CD4-positive, alpha-beta T cell (primary cell): ENCODE results near the gene RANBP9. TPM values are rescaled to one million over a fixed set of nuclear protein-coding genes. Genes with fewer than 3 reads are reported as not detected.

ENCODE experiments used
- ATAC-seq: fragments of 200-7000 bp; cut with Tn5 transposase; one replicate; pipeline ENCODE4 v1.10.0; 2022; ENCODE audit warnings: mild to moderate bottlenecking; ENCODE audit not compliant: poor library complexity
- CTCF ChIA-PET: fragments of 350-600 bp; sonication (Branson Sonifier 250); formaldehyde crosslinking; loops from one replicate; lab custom pipeline; 2021; ENCODE audit warnings: antibody characterized with exemption, inconsistent platforms; lab: Charles Lee
- POLR2A ChIA-PET: fragments of 350-600 bp; sonication (Branson Sonifier 250); formaldehyde crosslinking; loops from one replicate; lab custom pipeline; 2021; ENCODE audit warnings: antibody characterized with exemption, inconsistent platforms; lab: Charles Lee
- DNase-seq, 14 experiments: peaks; one replicate each; pipeline ENCODE4 v3.0.0-alpha.2; 2013 to 2020; ENCODE audit warnings: mixed read lengths in 2 of 14
- H3K27ac ChIP-seq, 2 donors: one replicate each; pipeline versions ENCODE4 v1.5.1 to v1.7.0; 2013; ENCODE audit warnings: low read length in 2 of 2, low read depth in 1 of 2, mild to moderate bottlenecking in 1 of 2
- H3K27me3 ChIP-seq, 2 experiments: 1 replicate in 1 of 2; 2 replicates in 1 of 2; pipeline versions ENCODE4 v1.6.1 to v1.7.0; 2013; ENCODE audit warnings: low read length in 2 of 2, control low read depth in 1 of 2, mild to moderate bottlenecking in 1 of 2, moderate library complexity in 1 of 2; ENCODE audit not compliant: insufficient read depth in 2 of 2, control insufficient read depth in 1 of 2
- H3K36me3 ChIP-seq: one replicate; pipeline ENCODE4 v1.6.1; 2013; ENCODE audit warnings: low read length, control low read depth; ENCODE audit not compliant: insufficient read depth
- H3K4me1 ChIP-seq: one replicate; pipeline ENCODE4 v1.6.1; 2013; ENCODE audit warnings: low read length, control low read depth; ENCODE audit not compliant: insufficient read depth
- H3K4me3 ChIP-seq: one replicate; pipeline ENCODE4 v1.5.1; 2013; ENCODE audit warnings: mild to moderate bottlenecking, low read length, moderate library complexity
- H3K9me3 ChIP-seq, 2 experiments: 1 replicate in 1 of 2; 2 replicates in 1 of 2; pipeline versions ENCODE4 v1.6.1 to v1.7.0; 2013; ENCODE audit warnings: low read length in 2 of 2, mild to moderate bottlenecking in 2 of 2, control low read depth in 1 of 2, moderate library complexity in 1 of 2; ENCODE audit not compliant: control insufficient read depth in 1 of 2, insufficient read depth in 1 of 2
- H3K27ac Mint-ChIP-seq: one replicate; pipeline ENCODE4 v1.8.0; 2020; ENCODE audit warnings: mixed read lengths
- H3K27me3 Mint-ChIP-seq: one replicate; pipeline ENCODE4 v1.8.0; 2021; ENCODE audit warnings: mixed read lengths
- H3K36me3 Mint-ChIP-seq: one replicate; pipeline ENCODE4 v1.8.0; 2021; ENCODE audit warnings: low read depth, mixed read lengths
- H3K4me1 Mint-ChIP-seq: one replicate; pipeline ENCODE4 v1.8.0; 2021; ENCODE audit warnings: low read depth, mixed read lengths
- H3K4me3 Mint-ChIP-seq: one replicate; pipeline ENCODE4 v1.8.0; 2020; ENCODE audit warnings: mild to moderate bottlenecking, mixed read lengths
- H3K9me3 Mint-ChIP-seq: one replicate; pipeline ENCODE4 v1.8.0; 2020; ENCODE audit warnings: mixed read lengths
- CTCF ChIP-seq: fragments of 200-600 bp; IDR thresholded peaks from one replicate; pipeline ENCODE4 v1.8.0; 2022; ENCODE audit warnings: antibody characterized with exemption, mild to moderate bottlenecking
- intact Hi-C, 2 experiments: fragments of 100-400 bp; cut with DNase I in 1 of 2; cut with micrococcal nuclease in 1 of 2; formaldehyde crosslinking; loops; one replicate each; pipeline versions ENCODE4 v1.15.1 to v1.9.0; 2023 to 2025; cut with DNase I, micrococcal nuclease
- total RNA-seq, 174 experiments: library from RNA in 2 of 174; stranded (reverse) in 2 of 174; gene quantifications; one replicate each; pipeline ENCODE4 v1.2.3 and lab custom pipeline; 2021 to 2026

Gene RANBP9
- total RNA-seq, 2 experiments from 2014 or later: 60.8 to 62.9 TPM

- Histone ChIP-seq H3K36me3 (no peaks in the 10 kb centered on the region), H3K4me1 (peaks cover 7% of the 10 kb centered on the region), H3K27me3 (no peaks in the 10 kb centered on the region), H3K27ac (no peak overlapping the region), H3K4me3 (no peak overlapping the region), H3K9me3 (peaks cover 4 to 8% of the 10 kb centered on the region in 2 experiments)
- Mint-ChIP-seq H3K4me1 (peaks cover 71% of the 10 kb centered on the region), H3K36me3 (peaks cover 49% of the 10 kb centered on the region), H3K27ac (peak overlapping the region; percentile 29), H3K9me3 (peaks cover 5% of the 10 kb centered on the region), H3K4me3 (no peak overlapping the region), H3K27me3 (no peaks in the 10 kb centered on the region)
- ChIA-PET POLR2A (interaction anchor here (0.7 to 0.9 kb wide), 2 partner anchors 22 to 46 kb away, joined by 3 read pairs; no protein-coding TSS in a partner anchor), CTCF (no interaction called here)
- no peak for DNase-seq
- ATAC-seq: no peak
- intact Hi-C loops: no loop called here
- TF ChIP-seq CTCF: no peak
Measured at GRCh38 chr6:13672904-13673303, 38.7 kb downstream of the RANBP9 start.

GRCh38 chr6:13671548-13672127 lies 40.0 kb downstream of the RANBP9 start:
- CTCF ChIA-PET: interaction anchor here (0.8 to 1.7 kb wide), 3 partner anchors 11 to 56 kb away, joined by 3 to 5 read pairs (median 4); partner anchors contain the start of gene NOL7
- no peaks in the 10 kb centered on the region for H3K36me3 ChIP-seq
- POLR2A ChIA-PET: interaction anchor here (0.9 to 1.1 kb wide), 3 partner anchors 10 to 45 kb away, joined by 3 to 11 read pairs (median 3); no protein-coding TSS in a partner anchor
- H3K27me3 ChIP-seq: no peaks in the 10 kb centered on the region
- Mint-ChIP-seq H3K4me1 (peaks cover 80% of the 10 kb centered on the region), H3K36me3 (peaks cover 44% of the 10 kb centered on the region), H3K27ac (no peak overlapping the region), H3K27me3 (no peaks in the 10 kb centered on the region), H3K4me3 (no peak overlapping the region), H3K9me3 (peaks cover 1% of the 10 kb centered on the region)
- no peak for TF ChIP-seq CTCF
- DNase-seq (no peak), ATAC-seq (no peak)
- H3K27ac ChIP-seq: no peak overlapping the region
- peaks cover under 1 to 4% of the 10 kb centered on the region in 2 experiments for H3K9me3 ChIP-seq
- peaks cover 7% of the 10 kb centered on the region for H3K4me1 ChIP-seq
- intact Hi-C loops: no loop called here
- H3K4me3 ChIP-seq: no peak overlapping the region

GRCh38 chr6:13669476-13669875 lies 42.2 kb downstream of the RANBP9 start:
- no peak for DNase-seq
- Mint-ChIP-seq H3K36me3 (peaks cover 33% of the 10 kb centered on the region), H3K27me3 (no peaks in the 10 kb centered on the region), H3K9me3 (no peaks in the 10 kb centered on the region), H3K27ac (no peak overlapping the region), H3K4me1 (peaks cover 88% of the 10 kb centered on the region), H3K4me3 (no peak overlapping the region)
- H3K4me1 ChIP-seq: peaks cover 11% of the 10 kb centered on the region
- TF ChIP-seq CTCF: no peak
- CTCF ChIA-PET: interaction anchor here (1.6 to 1.7 kb wide), 2 partner anchors 12 to 15 kb away, joined by 3 to 4 read pairs; no protein-coding TSS in a partner anchor
- H3K27me3 ChIP-seq: no peaks in the 10 kb centered on the region
- no peaks in the 10 kb centered on the region for H3K36me3 ChIP-seq
- no peak for ATAC-seq
- POLR2A ChIA-PET: no interaction called here
- H3K4me3 ChIP-seq: no peak overlapping the region
- H3K9me3 ChIP-seq: peaks cover 0 to 4% of the 10 kb centered on the region in 2 experiments
- H3K27ac ChIP-seq: no peak overlapping the region
- intact Hi-C loops: no loop called here
